HG02798 (cell line): ENCODE results near the gene PTPRN2.
"Not testable (repeated sequence)": the region's sequence is repeated elsewhere in the genome, so short reads cannot be mapped to it uniquely, and the experiment has no call there.

ENCODE experiments used
- ATAC-seq: cut with Tn5 transposase; IDR thresholded peaks from one replicate; pipeline ENCODE4 v1.9.1; 2021; ENCODE audit warnings: mild to moderate bottlenecking; ENCODE audit not compliant: unreplicated experiment, poor library complexity

The PTPRN2 gene

GRCh38 chr7:158536871-158537515, 50.6 kb downstream of the PTPRN2 start:
- ATAC-seq, result no peak

GRCh38 chr7:158535079-158535478, 52.5 kb downstream of the PTPRN2 start:
- no peak for ATAC-seq

- no peak for ATAC-seq
Measured at GRCh38 chr7:158534598-158534997, 53.0 kb downstream of the PTPRN2 start.

- ATAC-seq, result not testable (repeated sequence)
Measured at GRCh38 chr7:158534134-158534515, 53.5 kb downstream of the PTPRN2 start.

GRCh38 chr7:158533386-158534133, 54.1 kb downstream of the PTPRN2 start:
- no peak for ATAC-seq

- ATAC-seq, result no peak
Measured at GRCh38 chr7:158532093-158532627, 55.5 kb downstream of the PTPRN2 start.

GRCh38 chr7:158531661-158532060, 56.0 kb downstream of the PTPRN2 start:
- no peak for ATAC-seq

GRCh38 chr7:158530800-158531609, 56.6 kb downstream of the PTPRN2 start:
- no peak for ATAC-seq

- ATAC-seq, result no peak
Measured at GRCh38 chr7:158529181-158530096, 58.2 kb downstream of the PTPRN2 start.

- ATAC-seq, result no peak
Measured at GRCh38 chr7:158527915-158528502, 59.6 kb downstream of the PTPRN2 start.

GRCh38 chr7:158527495-158527894, 60.1 kb downstream of the PTPRN2 start:
- no peak for ATAC-seq

- ATAC-seq, result no peak
Measured at GRCh38 chr7:158527038-158527437, 60.6 kb downstream of the PTPRN2 start.

- ATAC-seq, result no peak
Measured at GRCh38 chr7:158526531-158526930, 61.1 kb downstream of the PTPRN2 start.

- no peak for ATAC-seq
Measured at GRCh38 chr7:158525648-158526484, 61.8 kb downstream of the PTPRN2 start.

- no peak for ATAC-seq
Measured at GRCh38 chr7:158524749-158525635, 62.6 kb downstream of the PTPRN2 start.

GRCh38 chr7:158524286-158524685, 63.3 kb downstream of the PTPRN2 start:
- ATAC-seq, result not testable (repeated sequence)

GRCh38 chr7:158523877-158524276, 63.7 kb downstream of the PTPRN2 start:
- not testable (repeated sequence) for ATAC-seq
